SK-N-SH treated with all-trans-retinoic acid at 6 μM for 48 hours (cell line): Measurements from ENCODE around the gene ANKRD28.

Experiments
- ARNTL ChIP-seq: fragments of 450-650 bp; formaldehyde crosslinking; IDR thresholded peaks from 2 replicates; pipeline ENCODE4 v1.5.0; 2020; ENCODE audit warnings: low read depth, mild to moderate bottlenecking, moderate library complexity, borderline replicate concordance
- ISL1 ChIP-seq: fragments of 250-450 bp; sonication (Bioruptor Pico); IDR thresholded peaks from 2 replicates; pipeline ENCODE4 v2.1.2; 2022; ENCODE audit warnings: mild to moderate bottlenecking, moderate library complexity
- RARB ChIP-seq: fragments of 250-450 bp; sonication (Bioruptor Pico); IDR thresholded peaks from 2 replicates; pipeline ENCODE4 v1.8.0; 2021; ENCODE audit warnings: mild to moderate bottlenecking, moderate library complexity
- TCF4 ChIP-seq: fragments of 250-450 bp; sonication (Bioruptor Pico); IDR thresholded peaks from 2 replicates; pipeline ENCODE4 v1.8.0; 2021; ENCODE audit warnings: mild to moderate bottlenecking, moderate library complexity, borderline replicate concordance
- TOX ChIP-seq: fragments of 250-450 bp; sonication (Bioruptor Pico); IDR thresholded peaks from 2 replicates; pipeline ENCODE4 v1.8.0; 2021; ENCODE audit warnings: mild to moderate bottlenecking, moderate library complexity, borderline replicate concordance
- ZC3H10 ChIP-seq: fragments of 250-450 bp; sonication (Bioruptor Pico); IDR thresholded peaks from 2 replicates; pipeline ENCODE4 v1.5.1; 2021; ENCODE audit warnings: mild to moderate bottlenecking, moderate library complexity
- ZFP3 ChIP-seq: fragments of 250-450 bp; sonication (Bioruptor Pico); IDR thresholded peaks from 2 replicates; pipeline ENCODE4 v1.5.0; 2020; ENCODE audit warnings: mild to moderate bottlenecking, moderate library complexity
- ZNF70 ChIP-seq: fragments of 450-650 bp; formaldehyde crosslinking; IDR thresholded peaks from 2 replicates; pipeline ENCODE4 v1.5.0; 2020; ENCODE audit warnings: mild to moderate bottlenecking, moderate library complexity
- ZNF8 ChIP-seq: fragments of 450-650 bp; formaldehyde crosslinking; IDR thresholded peaks from 2 replicates; pipeline ENCODE4 v1.5.0; 2020; ENCODE audit warnings: mild to moderate bottlenecking, moderate library complexity
- TF ChIP-seq, protein P1 (sequence below): fragments of 250-450 bp; sonication (Bioruptor Pico); IDR thresholded peaks from 2 replicates; pipeline ENCODE4 v1.8.0; 2020; ENCODE audit warnings: mild to moderate bottlenecking, moderate library complexity, borderline replicate concordance
- TF ChIP-seq, protein P2 (sequence below): fragments of 250-450 bp; sonication (Bioruptor Pico); IDR thresholded peaks from 2 replicates; pipeline ENCODE4 v1.5.1; 2021; ENCODE audit warnings: mild to moderate bottlenecking, moderate library complexity

DNA sequence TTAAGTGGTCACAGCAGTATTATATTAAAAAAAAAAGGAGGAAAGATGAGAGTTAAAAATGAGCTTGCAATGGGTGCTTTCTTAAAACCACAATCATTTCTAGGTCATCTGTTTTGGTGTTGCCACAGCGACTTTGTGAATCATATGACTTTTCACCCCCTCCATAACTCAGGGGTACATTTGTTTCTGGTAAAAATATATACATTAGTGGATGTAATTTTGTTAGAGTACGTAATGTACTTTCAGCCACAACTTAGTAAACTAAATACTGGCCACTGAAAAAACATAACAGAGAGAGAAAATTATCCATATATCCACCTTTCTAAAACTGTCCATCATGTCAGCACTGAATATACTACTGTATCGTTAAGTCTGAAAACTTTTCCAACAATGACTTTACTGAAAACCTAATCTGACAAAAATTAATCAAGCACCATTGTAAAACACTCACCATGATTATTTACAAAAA is 3.4 kb downstream of the ANKRD28 start:
- TF ChIP-seq ZNF70 (CRISPR knock-in tag) (no peak), RARB (CRISPR knock-in tag) (no peak), TCF4 (CRISPR knock-in tag) (no peak), ZFP3 (CRISPR knock-in tag) (no peak), ZNF8 (CRISPR knock-in tag) (no peak), ZC3H10 (no peak), TOX (CRISPR knock-in tag) (no peak), ARNTL (CRISPR knock-in tag) (no peak), ISL1 (CRISPR knock-in tag) (no peak)
- TF ChIP-seq, protein P1, sequence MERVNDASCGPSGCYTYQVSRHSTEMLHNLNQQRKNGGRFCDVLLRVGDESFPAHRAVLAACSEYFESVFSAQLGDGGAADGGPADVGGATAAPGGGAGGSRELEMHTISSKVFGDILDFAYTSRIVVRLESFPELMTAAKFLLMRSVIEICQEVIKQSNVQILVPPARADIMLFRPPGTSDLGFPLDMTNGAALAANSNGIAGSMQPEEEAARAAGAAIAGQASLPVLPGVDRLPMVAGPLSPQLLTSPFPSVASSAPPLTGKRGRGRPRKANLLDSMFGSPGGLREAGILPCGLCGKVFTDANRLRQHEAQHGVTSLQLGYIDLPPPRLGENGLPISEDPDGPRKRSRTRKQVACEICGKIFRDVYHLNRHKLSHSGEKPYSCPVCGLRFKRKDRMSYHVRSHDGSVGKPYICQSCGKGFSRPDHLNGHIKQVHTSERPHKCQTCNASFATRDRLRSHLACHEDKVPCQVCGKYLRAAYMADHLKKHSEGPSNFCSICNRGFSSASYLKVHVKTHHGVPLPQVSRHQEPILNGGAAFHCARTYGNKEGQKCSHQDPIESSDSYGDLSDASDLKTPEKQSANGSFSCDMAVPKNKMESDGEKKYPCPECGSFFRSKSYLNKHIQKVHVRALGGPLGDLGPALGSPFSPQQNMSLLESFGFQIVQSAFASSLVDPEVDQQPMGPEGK, result no peak
- TF ChIP-seq, protein P2, sequence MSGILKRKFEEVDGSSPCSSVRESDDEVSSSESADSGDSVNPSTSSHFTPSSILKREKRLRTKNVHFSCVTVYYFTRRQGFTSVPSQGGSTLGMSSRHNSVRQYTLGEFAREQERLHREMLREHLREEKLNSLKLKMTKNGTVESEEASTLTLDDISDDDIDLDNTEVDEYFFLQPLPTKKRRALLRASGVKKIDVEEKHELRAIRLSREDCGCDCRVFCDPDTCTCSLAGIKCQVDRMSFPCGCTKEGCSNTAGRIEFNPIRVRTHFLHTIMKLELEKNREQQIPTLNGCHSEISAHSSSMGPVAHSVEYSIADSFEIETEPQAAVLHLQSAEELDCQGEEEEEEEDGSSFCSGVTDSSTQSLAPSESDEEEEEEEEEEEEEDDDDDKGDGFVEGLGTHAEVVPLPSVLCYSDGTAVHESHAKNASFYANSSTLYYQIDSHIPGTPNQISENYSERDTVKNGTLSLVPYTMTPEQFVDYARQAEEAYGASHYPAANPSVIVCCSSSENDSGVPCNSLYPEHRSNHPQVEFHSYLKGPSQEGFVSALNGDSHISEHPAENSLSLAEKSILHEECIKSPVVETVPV (CRISPR knock-in tag), result no peak
